Endothelial cell of hepatic sinusoid (primary cell): ENCODE results near the gene DRD1.
"Not testable (repeated sequence)": the region's sequence is repeated elsewhere in the genome, so short reads cannot be mapped to it uniquely, and the experiment has no call there.

Experiments used
- in situ Hi-C: cut with HindIII; loops from 2 replicates; pipeline ENCODE4 v1.10.0; 2017; ENCODE audit warnings: low sequenced_read_pairs

DRD1 gene

DNA sequence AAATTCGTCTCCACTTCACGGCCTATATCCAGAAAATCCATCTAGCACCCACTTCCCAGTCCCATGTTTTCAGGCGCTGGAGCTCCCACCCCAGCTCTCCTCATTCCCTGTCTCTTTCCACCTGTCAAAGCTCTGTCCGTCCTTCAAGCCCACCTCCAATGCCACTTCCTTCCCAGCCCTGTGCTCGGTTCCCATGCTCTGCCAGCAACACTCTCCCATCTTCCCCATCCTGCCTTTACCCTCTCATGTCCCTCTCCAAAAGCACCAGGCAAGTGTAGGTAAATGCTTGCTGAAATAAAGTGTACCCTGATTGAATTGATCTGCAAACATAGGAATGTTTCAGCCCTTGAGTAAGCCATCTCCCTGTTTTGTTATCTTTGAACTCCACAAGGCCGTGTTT is 9.2 kb downstream of the DRD1 start:
- in situ Hi-C loops: no loop called here

DNA sequence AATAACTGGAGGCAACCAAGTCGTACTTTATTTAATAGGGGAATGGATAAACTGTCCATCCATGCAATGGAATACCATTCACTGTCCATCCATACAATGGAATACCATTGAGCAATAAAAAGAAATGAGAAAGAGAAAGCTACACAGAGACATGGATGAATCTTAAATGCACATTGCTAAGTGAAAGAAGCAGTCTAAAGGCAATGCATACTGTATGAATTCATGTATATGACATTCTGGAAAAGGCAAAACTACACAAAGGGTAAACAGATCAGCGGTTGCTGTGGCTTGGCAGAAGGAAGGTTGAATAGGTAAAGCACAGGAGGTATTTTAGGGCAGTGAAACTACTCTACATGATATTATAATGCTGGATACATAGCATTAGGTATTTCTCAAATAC is 16.2 kb downstream of the DRD1 start:
- in situ Hi-C loops: no loop called here

DNA sequence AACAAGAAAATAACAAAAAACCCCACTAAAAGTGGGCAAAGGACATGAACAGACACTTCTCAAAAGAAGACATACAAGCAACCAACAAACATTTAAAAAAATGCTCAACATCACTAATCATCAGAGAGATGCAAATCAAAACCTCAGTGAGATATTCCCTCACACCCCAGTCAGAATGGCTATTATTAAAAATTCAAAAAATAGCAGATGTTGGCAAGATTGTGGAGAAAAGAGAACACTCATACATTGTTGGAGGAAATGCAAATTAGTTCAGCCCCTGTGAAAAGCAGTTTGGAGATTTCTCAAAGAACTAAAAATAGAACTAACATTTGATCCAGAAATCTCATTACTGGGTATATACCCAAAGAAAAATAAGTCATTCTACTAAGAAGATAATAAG is 19.4 kb downstream of the DRD1 start:
- in situ Hi-C loops: not testable (repeated sequence)

- in situ Hi-C loops: no loop called here
These were observed 21.9 kb downstream of the DRD1 start for GRCh38 chr5:175422058-175422457.

- in situ Hi-C loops: no loop called here
These were observed 23.6 kb downstream of the DRD1 start for GRCh38 chr5:175420383-175420782.

- in situ Hi-C loops: no loop called here
These were observed 25.7 kb downstream of the DRD1 start for GRCh38 chr5:175418251-175418650.

DNA sequence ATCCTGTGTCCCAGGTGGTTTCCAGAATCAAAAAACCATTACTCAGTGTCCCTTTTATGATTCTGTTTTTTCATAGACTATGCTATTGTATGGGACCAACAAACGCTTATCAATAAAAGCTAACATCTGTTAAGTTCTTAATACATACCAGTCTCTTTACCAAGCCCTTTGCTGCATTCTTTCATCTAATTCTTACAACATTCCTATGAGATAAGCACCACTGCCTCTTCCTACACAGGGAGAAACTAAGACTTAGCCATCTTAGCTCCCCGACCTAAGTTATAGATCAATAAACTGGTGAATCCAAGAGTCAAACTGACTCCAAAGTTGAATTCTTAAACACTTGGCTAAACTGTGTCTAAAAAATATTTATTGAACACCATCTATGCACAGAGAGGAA is 26.6 kb downstream of the DRD1 start:
- in situ Hi-C loops: no loop called here

DNA sequence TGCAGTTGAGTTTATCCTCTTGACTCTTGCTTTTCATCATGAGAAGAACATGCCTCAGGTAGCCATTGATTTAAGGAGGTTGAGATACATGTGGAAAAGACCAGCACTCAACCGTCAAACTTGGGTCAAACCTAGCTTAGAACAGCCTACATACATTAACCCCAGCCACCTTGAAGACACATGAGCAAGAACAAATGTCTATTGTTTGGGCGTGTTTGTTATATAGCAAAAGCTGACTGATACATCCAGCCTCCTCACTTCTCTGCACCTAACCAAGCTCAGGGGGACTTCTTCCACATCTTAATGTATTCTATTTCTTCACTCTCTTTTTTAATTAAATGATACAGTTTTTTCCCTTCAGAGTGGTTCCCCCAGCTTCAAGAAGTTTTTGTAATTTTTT is 28.7 kb downstream of the DRD1 start:
- in situ Hi-C loops: no loop called here

- in situ Hi-C loops: no loop called here
These were observed 33.1 kb downstream of the DRD1 start for GRCh38 chr5:175410926-175411325.

- in situ Hi-C loops: no loop called here
These were observed 37.7 kb downstream of the DRD1 start for GRCh38 chr5:175406300-175406699.

GRCh38 chr5:175397590-175398297 is 46.2 kb downstream of the DRD1 start:
- in situ Hi-C loops: not testable (repeated sequence)

- in situ Hi-C loops: not testable (repeated sequence)
These were observed 48.6 kb downstream of the DRD1 start for GRCh38 chr5:175395430-175395829.

- in situ Hi-C loops: no loop called here
These were observed 49.4 kb downstream of the DRD1 start for GRCh38 chr5:175394601-175395000.

- in situ Hi-C loops: no loop called here
These were observed 50.1 kb downstream of the DRD1 start for GRCh38 chr5:175393897-175394296.

DNA sequence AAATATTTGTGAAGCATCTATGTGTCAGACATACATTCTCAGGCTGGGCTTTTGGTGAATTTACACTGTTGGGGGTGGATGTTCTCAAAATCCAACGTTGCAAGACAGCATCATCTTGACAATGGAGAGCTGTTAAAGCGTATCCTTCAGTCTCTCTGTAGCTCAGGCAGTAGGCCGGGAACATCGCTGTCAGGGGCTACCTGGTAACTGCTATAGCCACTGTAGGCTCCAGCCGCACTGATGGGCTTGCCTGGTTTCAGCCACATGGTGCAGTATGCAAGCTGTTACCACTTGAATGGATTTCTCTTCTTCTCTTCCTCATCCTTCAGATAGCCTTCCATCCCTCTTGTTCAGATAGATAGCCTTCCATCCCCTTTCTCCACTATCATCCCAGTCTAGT is 51.7 kb downstream of the DRD1 start:
- in situ Hi-C loops: no loop called here

DNA sequence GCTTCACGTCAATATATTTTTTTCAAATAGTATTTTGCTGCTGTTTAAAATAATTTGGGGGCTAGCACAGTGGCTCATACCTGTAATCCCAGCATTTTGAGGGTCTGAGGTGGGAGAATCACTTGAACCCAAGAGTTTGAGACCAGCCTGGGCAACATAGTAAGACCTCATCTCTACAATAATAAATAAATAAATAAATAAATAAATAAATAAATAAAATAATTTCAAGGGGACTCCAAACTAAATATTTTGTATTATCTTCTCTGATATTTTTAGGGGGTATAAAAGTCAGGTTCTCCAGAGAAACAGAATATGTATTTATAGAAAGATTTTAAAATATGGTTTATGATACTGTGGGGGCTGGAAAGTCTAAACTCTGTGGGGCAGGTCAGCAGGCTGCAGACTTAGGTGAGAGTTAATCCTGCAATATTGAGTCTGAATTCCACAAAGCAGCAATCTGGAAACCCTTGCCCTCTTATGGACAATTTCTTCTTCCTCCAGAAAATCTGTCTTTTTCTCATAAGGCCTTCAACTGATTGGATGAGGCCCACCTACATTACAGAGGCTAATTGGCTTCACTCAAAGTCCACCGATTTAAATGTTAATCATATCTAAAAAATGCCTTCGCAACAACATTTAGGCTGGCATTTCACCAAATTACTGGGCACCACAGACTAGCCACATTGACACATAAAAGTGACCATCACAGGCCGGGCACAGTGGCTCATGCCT is 53.5 kb downstream of the DRD1 start:
- in situ Hi-C loops: no loop called here
